NT2/D1 (cell line): ENCODE data around the gene THEM4.

Source experiments
- DNase-seq: peaks from one replicate; pipeline ENCODE4 v3.0.0-alpha.2; 2011; ENCODE audit warnings: low read depth, low spot score
- H3K27me3 ChIP-seq: 2 replicates; pipeline ENCODE4 v1.6.0; 2011; ENCODE audit warnings: mild to moderate bottlenecking; ENCODE audit not compliant: insufficient read length, insufficient read depth
- H3K36me3 ChIP-seq: 2 replicates; pipeline ENCODE4 v1.6.1; 2011; ENCODE audit warnings: mild to moderate bottlenecking, low read length, mixed read lengths; ENCODE audit not compliant: insufficient read depth, insufficient read length
- H3K4me1 ChIP-seq: 2 replicates; pipeline ENCODE4 v1.5.1; 2011; ENCODE audit not compliant: insufficient read depth, insufficient read length
- H3K4me3 ChIP-seq: 2 replicates; pipeline ENCODE4 v1.5.1; 2011; ENCODE audit warnings: low read depth; ENCODE audit not compliant: insufficient read length
- H3K9ac ChIP-seq: 2 replicates; pipeline ENCODE4 v1.6.0; 2011; ENCODE audit warnings: low read depth; ENCODE audit not compliant: insufficient read length
- H3K9me3 ChIP-seq: 2 replicates; pipeline ENCODE4 v1.5.1; 2011; ENCODE audit warnings: mild to moderate bottlenecking, low read length; ENCODE audit not compliant: insufficient read depth
- SUZ12 ChIP-seq: IDR thresholded peaks from 2 replicates; pipeline ENCODE4 v1.6.1; 2011; ENCODE audit not compliant: insufficient read length, insufficient read depth; ENCODE audit errors: extremely low read depth
- YY1 ChIP-seq: IDR thresholded peaks from 2 replicates; pipeline ENCODE4 v1.6.1; 2011; ENCODE audit not compliant: insufficient read length, insufficient read depth
- ZNF274 ChIP-seq: IDR thresholded peaks from 2 replicates; pipeline ENCODE4 v1.6.1; 2011; ENCODE audit warnings: mild to moderate bottlenecking, low read depth, low read length

The THEM4 gene

GRCh38 chr1:151838222-151839081, 70.9 kb downstream of the THEM4 start:
- H3K4me1 ChIP-seq: peaks cover 12% of the 10 kb centered on the region

GRCh38 chr1:151837884-151838221, 71.5 kb downstream of the THEM4 start:
- H3K4me3 ChIP-seq: peak overlapping the region; percentile 62
- H3K9me3 ChIP-seq: no peaks in the 10 kb centered on the region
- peak overlapping the region; percentile 92 for H3K9ac ChIP-seq
- peaks cover 25% of the 10 kb centered on the region for H3K27me3 ChIP-seq
- peaks cover 3% of the 10 kb centered on the region for H3K36me3 ChIP-seq
- DNase-seq: no peak
- TF ChIP-seq SUZ12: no peak
- TF ChIP-seq ZNF274: no peak
- TF ChIP-seq YY1: no peak
- peaks cover 12% of the 10 kb centered on the region for H3K4me1 ChIP-seq

More at GRCh38 chr1:151838222-151839081, 70.9 kb downstream of the THEM4 start:
- H3K4me3 ChIP-seq: peak overlapping the region; percentile 62
- peak overlapping the region; percentile 92 for H3K9ac ChIP-seq
- DNase-seq: no peak
- H3K9me3 ChIP-seq: no peaks in the 10 kb centered on the region
- H3K27me3 ChIP-seq: peaks cover 25% of the 10 kb centered on the region
- peaks cover 5% of the 10 kb centered on the region for H3K36me3 ChIP-seq
- TF ChIP-seq SUZ12: peak; percentile 83
- TF ChIP-seq YY1: no peak

- peaks cover 16% of the 10 kb centered on the region for H3K4me1 ChIP-seq
- peaks cover 25% of the 10 kb centered on the region for H3K27me3 ChIP-seq
- H3K4me3 ChIP-seq: no peak overlapping the region
- H3K36me3 ChIP-seq: peaks cover 3% of the 10 kb centered on the region
- TF ChIP-seq SUZ12: no peak
- TF ChIP-seq YY1: no peak
- no peak for TF ChIP-seq ZNF274
- DNase-seq: no peak
- H3K9ac ChIP-seq: no peak overlapping the region
- no peaks in the 10 kb centered on the region for H3K9me3 ChIP-seq
These were observed 72.1 kb downstream of the THEM4 start for GRCh38 chr1:151837197-151837596.

- DNase-seq: no peak
- H3K9me3 ChIP-seq: no peaks in the 10 kb centered on the region
- H3K36me3 ChIP-seq: no peaks in the 10 kb centered on the region
- no peak overlapping the region for H3K9ac ChIP-seq
- H3K27me3 ChIP-seq: peaks cover 25% of the 10 kb centered on the region
- TF ChIP-seq YY1: no peak
- peaks cover 25% of the 10 kb centered on the region for H3K4me1 ChIP-seq
- no peak overlapping the region for H3K4me3 ChIP-seq
These were observed 73.7 kb downstream of the THEM4 start for GRCh38 chr1:151835596-151835995.

- Histone ChIP-seq H3K4me1 (peaks cover 35% of the 10 kb centered on the region), H3K36me3 (no peaks in the 10 kb centered on the region), H3K27me3 (peaks cover 22% of the 10 kb centered on the region), H3K4me3 (no peak overlapping the region), H3K9me3 (no peaks in the 10 kb centered on the region), H3K9ac (no peak overlapping the region)
- no peak for DNase-seq
- TF ChIP-seq ZNF274 (no peak), SUZ12 (no peak), YY1 (no peak)
These were observed 75.1 kb downstream of the THEM4 start for GRCh38 chr1:151834239-151834638.

- no peak for TF ChIP-seq SUZ12
- TF ChIP-seq ZNF274: no peak
- no peak for TF ChIP-seq YY1
- DNase-seq: no peak
- Histone ChIP-seq H3K4me1 (peaks cover 39% of the 10 kb centered on the region), H3K36me3 (no peaks in the 10 kb centered on the region), H3K9ac (no peak overlapping the region), H3K27me3 (peaks cover 13% of the 10 kb centered on the region), H3K4me3 (no peak overlapping the region), H3K9me3 (no peaks in the 10 kb centered on the region)
These were observed 76.0 kb downstream of the THEM4 start for GRCh38 chr1:151833172-151833900.

GRCh38 chr1:151832318-151832980, 76.9 kb downstream of the THEM4 start:
- Histone ChIP-seq H3K4me1 (peaks cover 42% of the 10 kb centered on the region), H3K36me3 (no peaks in the 10 kb centered on the region), H3K27me3 (peaks cover 4% of the 10 kb centered on the region), H3K9ac (no peak overlapping the region), H3K9me3 (no peaks in the 10 kb centered on the region), H3K4me3 (no peak overlapping the region)
- no peak for DNase-seq
- no peak for TF ChIP-seq ZNF274
- TF ChIP-seq YY1: no peak
- TF ChIP-seq SUZ12: no peak
